Keratinocyte (primary cell): ENCODE measurements around the gene NOVA2.

ENCODE experiments used
- EZH2 ChIP-seq: IDR thresholded peaks from one replicate; pipeline ENCODE4 v1.6.1; 2012; ENCODE audit warnings: inconsistent platforms, mild to moderate bottlenecking, low read length, moderate library complexity
- TF ChIP-seq, protein P1 (sequence below), 3 experiments: IDR thresholded peaks in 1 of 3; conservative IDR thresholded peaks in 1 of 3; optimal IDR thresholded peaks in 1 of 3; 2 replicates in 2 of 3; 3 replicates in 1 of 3; pipeline versions ENCODE3 to v1.5.1; 2011; ENCODE audit warnings: low read length in 3 of 3, mild to moderate bottlenecking in 3 of 3, moderate library complexity in 2 of 3, control low read depth in 1 of 3, inconsistent platforms in 1 of 3; ENCODE audit not compliant: insufficient read depth in 2 of 3; ENCODE audit errors: extremely low read depth in 1 of 3

DNA sequence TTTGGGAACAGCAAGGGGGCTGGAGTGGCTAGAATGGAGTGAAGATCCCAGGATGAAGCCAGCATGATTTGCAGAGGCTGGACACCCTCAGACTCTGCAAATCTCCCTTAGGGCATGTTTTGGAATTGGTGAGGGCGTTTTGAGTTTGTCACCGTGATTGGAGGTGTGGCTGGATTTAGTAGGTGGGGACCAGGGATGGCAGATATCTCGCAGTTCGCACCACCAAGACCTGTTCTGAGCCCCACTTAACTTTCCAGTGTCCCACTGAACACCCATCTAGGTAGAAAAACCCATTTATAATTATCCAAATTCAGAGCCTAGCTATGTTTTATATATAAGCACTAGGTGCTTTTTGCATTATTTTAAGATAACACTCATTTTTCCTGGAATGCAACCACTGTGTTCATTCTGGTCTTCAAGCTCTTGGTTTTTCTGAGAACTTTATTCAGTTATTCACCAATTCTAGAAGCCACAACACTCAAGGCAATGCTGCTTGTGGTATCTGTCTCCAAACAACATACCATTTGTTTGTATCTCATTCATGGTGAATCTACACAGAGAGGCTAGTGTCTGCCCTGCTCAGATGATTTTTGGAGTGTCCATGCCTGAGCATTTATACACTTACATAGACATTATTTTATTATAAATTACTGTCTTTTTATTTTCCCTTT lies 56.1 kb downstream of the NOVA2 start:
- TF ChIP-seq, protein P1, sequence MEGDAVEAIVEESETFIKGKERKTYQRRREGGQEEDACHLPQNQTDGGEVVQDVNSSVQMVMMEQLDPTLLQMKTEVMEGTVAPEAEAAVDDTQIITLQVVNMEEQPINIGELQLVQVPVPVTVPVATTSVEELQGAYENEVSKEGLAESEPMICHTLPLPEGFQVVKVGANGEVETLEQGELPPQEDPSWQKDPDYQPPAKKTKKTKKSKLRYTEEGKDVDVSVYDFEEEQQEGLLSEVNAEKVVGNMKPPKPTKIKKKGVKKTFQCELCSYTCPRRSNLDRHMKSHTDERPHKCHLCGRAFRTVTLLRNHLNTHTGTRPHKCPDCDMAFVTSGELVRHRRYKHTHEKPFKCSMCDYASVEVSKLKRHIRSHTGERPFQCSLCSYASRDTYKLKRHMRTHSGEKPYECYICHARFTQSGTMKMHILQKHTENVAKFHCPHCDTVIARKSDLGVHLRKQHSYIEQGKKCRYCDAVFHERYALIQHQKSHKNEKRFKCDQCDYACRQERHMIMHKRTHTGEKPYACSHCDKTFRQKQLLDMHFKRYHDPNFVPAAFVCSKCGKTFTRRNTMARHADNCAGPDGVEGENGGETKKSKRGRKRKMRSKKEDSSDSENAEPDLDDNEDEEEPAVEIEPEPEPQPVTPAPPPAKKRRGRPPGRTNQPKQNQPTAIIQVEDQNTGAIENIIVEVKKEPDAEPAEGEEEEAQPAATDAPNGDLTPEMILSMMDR (optimal IDR thresholded peaks at IDR 0.05 in 1 of 3, IDR thresholded peaks at IDR 0.05 in 1 of 3, conservative IDR thresholded peaks at IDR 0.05 in 1 of 3; ENCODE audit: extremely low read depth in 1 of 3, insufficient read depth in 2 of 3, low read length in 3 of 3), result no peak
- TF ChIP-seq EZH2, result no peak
